ENCODE results near the gene MUC20. TPM values are rescaled to one million over a fixed set of nuclear protein-coding genes. Genes with fewer than 3 reads are reported as not detected.
"Not testable (repeated sequence)": the region's sequence is repeated elsewhere in the genome, so short reads cannot be mapped to it uniquely, and the experiment has no call there.

Gene MUC20
- total RNA-seq, result 42.1 and 61.4 TPM in 2 replicates

- not testable (repeated sequence) for H3K4me3 ChIP-seq (ENCODE audit: low read depth, low read length)
These were observed at the start of gene MUC20 for GRCh38 chr3:195720831-195721506. Gene MUC20 (plus strand): TSS chr3:195720978. CDS start chr3:195721008, 30 bp downstream.

GRCh38 chr3:195671283-195671682 is 49.5 kb upstream of the MUC20 start:
- H3K27me3 ChIP-seq (ENCODE audit: control insufficient read depth, insufficient read depth, low read length); H3K36me3 ChIP-seq (ENCODE audit: control insufficient read depth, insufficient read depth, low read length); H3K4me3 ChIP-seq (ENCODE audit: low read depth, low read length); DNase-seq (ENCODE audit: low read depth): not testable (repeated sequence)

More at GRCh38 chr3:195720831-195721506, at the start of gene MUC20:
- DNase-seq (ENCODE audit: low read depth); H3K36me3 ChIP-seq (ENCODE audit: control insufficient read depth, insufficient read depth, low read length); H3K27me3 ChIP-seq (ENCODE audit: control insufficient read depth, insufficient read depth, low read length): not testable (repeated sequence)

GRCh38 chr3:195673711-195674110 is 47.1 kb upstream of the MUC20 start:
- DNase-seq (ENCODE audit: low read depth); H3K27me3 ChIP-seq (ENCODE audit: control insufficient read depth, insufficient read depth, low read length); H3K36me3 ChIP-seq (ENCODE audit: control insufficient read depth, insufficient read depth, low read length); H3K4me3 ChIP-seq (ENCODE audit: low read depth, low read length): not testable (repeated sequence)

GRCh38 chr3:195678391-195679015 is 42.3 kb upstream of the MUC20 start:
- not testable (repeated sequence) for H3K36me3 ChIP-seq (ENCODE audit: control insufficient read depth, insufficient read depth, low read length)

GRCh38 chr3:195680690-195681089 is 40.1 kb upstream of the MUC20 start:
- H3K36me3 ChIP-seq (ENCODE audit: control insufficient read depth, insufficient read depth, low read length); H3K27me3 ChIP-seq (ENCODE audit: control insufficient read depth, insufficient read depth, low read length); H3K4me3 ChIP-seq (ENCODE audit: low read depth, low read length); DNase-seq (ENCODE audit: low read depth): not testable (repeated sequence)

More at GRCh38 chr3:195678391-195679015, 42.3 kb upstream of the MUC20 start:
- H3K27me3 ChIP-seq (ENCODE audit: control insufficient read depth, insufficient read depth, low read length); DNase-seq (ENCODE audit: low read depth); H3K4me3 ChIP-seq (ENCODE audit: low read depth, low read length): not testable (repeated sequence)

GRCh38 chr3:195681458-195682103 is 39.2 kb upstream of the MUC20 start:
- DNase-seq (ENCODE audit: low read depth); H3K36me3 ChIP-seq (ENCODE audit: control insufficient read depth, insufficient read depth, low read length); H3K27me3 ChIP-seq (ENCODE audit: control insufficient read depth, insufficient read depth, low read length); H3K4me3 ChIP-seq (ENCODE audit: low read depth, low read length): not testable (repeated sequence)

- not testable (repeated sequence) for H3K27me3 ChIP-seq (ENCODE audit: control insufficient read depth, insufficient read depth, low read length); DNase-seq (ENCODE audit: low read depth); H3K4me3 ChIP-seq (ENCODE audit: low read depth, low read length); H3K36me3 ChIP-seq (ENCODE audit: control insufficient read depth, insufficient read depth, low read length)
These were observed 38.6 kb upstream of the MUC20 start for GRCh38 chr3:195682104-195682742.

GRCh38 chr3:195683722-195684526 is 36.9 kb upstream of the MUC20 start:
- not testable (repeated sequence) for DNase-seq (ENCODE audit: low read depth); H3K36me3 ChIP-seq (ENCODE audit: control insufficient read depth, insufficient read depth, low read length); H3K4me3 ChIP-seq (ENCODE audit: low read depth, low read length); H3K27me3 ChIP-seq (ENCODE audit: control insufficient read depth, insufficient read depth, low read length)

GRCh38 chr3:195684527-195685257 is 36.1 kb upstream of the MUC20 start:
- H3K4me3 ChIP-seq (ENCODE audit: low read depth, low read length); H3K27me3 ChIP-seq (ENCODE audit: control insufficient read depth, insufficient read depth, low read length); DNase-seq (ENCODE audit: low read depth); H3K36me3 ChIP-seq (ENCODE audit: control insufficient read depth, insufficient read depth, low read length): not testable (repeated sequence)

GRCh38 chr3:195686537-195687208 is 34.1 kb upstream of the MUC20 start:
- DNase-seq (ENCODE audit: low read depth); H3K4me3 ChIP-seq (ENCODE audit: low read depth, low read length); H3K27me3 ChIP-seq (ENCODE audit: control insufficient read depth, insufficient read depth, low read length); H3K36me3 ChIP-seq (ENCODE audit: control insufficient read depth, insufficient read depth, low read length): not testable (repeated sequence)

GRCh38 chr3:195687209-195687760 is 33.5 kb upstream of the MUC20 start:
- DNase-seq (ENCODE audit: low read depth); H3K27me3 ChIP-seq (ENCODE audit: control insufficient read depth, insufficient read depth, low read length); H3K36me3 ChIP-seq (ENCODE audit: control insufficient read depth, insufficient read depth, low read length); H3K4me3 ChIP-seq (ENCODE audit: low read depth, low read length): not testable (repeated sequence)

GRCh38 chr3:195688471-195689183 is 32.2 kb upstream of the MUC20 start:
- H3K4me3 ChIP-seq (ENCODE audit: low read depth, low read length); H3K36me3 ChIP-seq (ENCODE audit: control insufficient read depth, insufficient read depth, low read length); H3K27me3 ChIP-seq (ENCODE audit: control insufficient read depth, insufficient read depth, low read length); DNase-seq (ENCODE audit: low read depth): not testable (repeated sequence)
